Activated CD4-positive, alpha-beta T cell treated with anti-CD3 and anti-CD28 coated beads, Interleukin-2, amount 50 U/mL, for 48 hours (primary cell): ENCODE results near the gene INHBC.
A peak's percentile ranks its signal among the peaks of the same experiment; 100 is the strongest.

Experiments
- DNase-seq, 2 experiments: peaks; one replicate each; pipeline ENCODE4 v3.0.0-alpha.2; 2020

The INHBC gene

DNA sequence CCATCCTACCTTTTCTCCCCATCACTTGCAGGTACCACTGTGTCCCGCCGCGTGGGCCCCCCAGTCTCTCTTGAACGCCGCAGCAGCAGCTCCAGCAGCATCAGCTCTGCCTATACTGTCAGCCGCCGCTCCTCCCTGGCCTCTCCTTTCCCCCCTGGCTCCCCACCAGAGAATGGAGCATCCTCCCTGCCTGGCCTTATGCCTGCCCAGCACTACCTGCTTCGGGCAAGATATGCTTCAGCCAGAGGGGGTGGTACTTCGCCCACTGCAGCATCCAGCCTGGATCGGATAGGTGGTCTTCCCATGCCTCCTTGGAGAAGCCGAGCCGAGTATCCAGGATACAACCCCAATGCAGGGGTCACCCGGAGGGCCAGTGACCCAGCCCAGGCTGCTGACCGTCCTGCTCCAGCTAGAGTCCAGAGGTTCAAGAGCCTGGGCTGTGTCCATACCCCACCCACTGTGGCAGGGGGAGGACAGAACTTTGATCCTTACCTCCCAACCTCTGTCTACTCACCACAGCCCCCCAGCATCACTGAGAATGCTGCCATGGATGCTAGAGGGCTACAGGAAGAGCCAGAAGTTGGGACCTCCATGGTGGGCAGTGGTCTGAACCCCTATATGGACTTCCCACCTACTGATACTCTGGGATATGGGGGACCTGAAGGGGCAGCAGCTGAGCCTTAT is 35.8 kb downstream of the INHBC start:
- no peak for DNase-seq

DNA sequence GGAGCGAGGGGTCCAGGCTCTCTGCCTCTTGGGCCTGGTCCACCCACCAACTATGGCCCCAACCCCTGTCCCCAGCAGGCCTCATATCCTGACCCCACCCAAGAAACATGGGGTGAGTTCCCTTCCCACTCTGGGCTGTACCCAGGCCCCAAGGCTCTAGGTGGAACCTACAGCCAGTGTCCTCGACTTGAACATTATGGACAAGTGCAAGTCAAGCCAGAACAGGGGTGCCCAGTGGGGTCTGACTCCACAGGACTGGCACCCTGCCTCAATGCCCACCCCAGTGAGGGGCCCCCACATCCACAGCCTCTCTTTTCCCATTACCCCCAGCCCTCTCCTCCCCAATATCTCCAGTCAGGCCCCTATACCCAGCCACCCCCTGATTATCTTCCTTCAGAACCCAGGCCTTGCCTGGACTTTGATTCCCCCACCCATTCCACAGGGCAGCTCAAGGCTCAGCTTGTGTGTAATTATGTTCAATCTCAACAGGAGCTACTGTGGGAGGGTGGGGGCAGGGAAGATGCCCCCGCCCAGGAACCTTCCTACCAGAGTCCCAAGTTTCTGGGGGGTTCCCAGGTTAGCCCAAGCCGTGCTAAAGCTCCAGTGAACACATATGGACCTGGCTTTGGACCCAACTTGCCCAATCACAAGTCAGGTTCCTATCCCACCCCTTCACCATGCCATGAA is 36.5 kb downstream of the INHBC start:
- no peak for DNase-seq

DNA sequence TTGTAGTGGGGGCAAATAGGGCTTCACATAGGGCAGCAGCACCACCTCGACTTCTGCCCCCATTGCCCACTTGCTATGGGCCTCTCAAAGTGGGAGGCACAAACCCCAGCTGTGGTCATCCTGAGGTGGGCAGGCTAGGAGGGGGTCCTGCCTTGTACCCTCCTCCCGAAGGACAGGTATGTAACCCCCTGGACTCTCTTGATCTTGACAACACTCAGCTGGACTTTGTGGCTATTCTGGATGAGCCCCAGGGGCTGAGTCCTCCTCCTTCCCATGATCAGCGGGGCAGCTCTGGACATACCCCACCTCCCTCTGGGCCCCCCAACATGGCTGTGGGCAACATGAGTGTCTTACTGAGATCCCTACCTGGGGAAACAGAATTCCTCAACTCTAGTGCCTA is 37.1 kb downstream of the INHBC start:
- DNase-seq = no peak

DNA sequence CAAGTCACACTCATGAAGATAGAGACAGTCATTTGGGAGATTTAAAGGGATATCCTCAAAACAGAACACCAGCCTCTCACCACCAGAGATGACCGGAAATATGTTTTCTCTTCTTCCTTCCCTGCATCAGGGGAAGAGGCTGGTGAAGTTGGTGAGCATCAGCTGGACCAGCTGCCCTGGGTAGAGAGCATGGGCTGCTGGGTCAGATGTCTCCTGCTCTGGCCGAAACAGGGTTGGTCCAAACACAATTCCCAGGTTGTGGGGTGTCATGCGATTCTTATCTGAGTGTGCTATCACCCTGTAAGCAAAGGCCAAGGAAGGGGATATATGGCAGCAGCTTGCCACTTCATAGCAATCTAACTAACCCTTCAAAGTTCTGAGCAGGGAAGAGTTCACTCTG is 37.8 kb downstream of the INHBC start:
- no peak for DNase-seq

DNA sequence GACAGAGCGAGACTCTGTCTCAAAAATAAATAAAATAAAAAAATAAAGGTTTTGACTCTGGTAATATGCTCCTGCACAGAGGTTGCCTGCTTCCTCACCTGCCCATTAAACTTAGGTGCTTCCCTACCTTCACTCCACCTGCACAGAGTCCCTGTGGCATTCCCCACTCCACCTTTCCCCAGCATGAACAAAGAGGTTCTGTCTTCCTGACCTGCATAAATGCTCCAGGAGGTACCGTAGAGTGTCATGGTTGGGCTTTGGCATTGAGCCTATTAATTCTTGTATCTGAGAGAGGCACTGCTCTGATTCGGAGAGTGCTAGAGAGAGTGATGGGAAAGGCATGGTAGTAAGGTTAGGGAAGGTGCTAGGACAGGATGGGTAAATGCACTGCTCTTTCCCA is 38.8 kb downstream of the INHBC start:
- DNase-seq = no peak

DNA sequence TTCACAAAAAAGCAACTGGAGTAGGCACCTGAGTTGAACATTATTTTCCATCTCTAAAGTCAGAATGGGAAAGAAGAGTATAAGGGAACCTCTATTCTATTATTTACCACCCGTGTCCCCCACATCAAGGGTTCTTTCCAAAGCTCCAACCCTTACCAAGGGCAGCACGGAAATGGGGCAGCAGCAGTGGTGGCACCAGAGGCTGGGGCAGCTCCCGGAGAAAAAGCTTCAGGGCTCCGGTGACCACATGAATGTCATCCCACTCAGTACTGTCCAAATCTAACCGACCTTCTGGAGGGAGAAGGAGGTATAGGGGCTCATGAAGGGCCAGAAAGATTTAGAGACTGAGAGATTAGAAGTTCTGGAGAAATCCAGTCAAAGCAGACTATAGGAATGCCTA is 39.3 kb downstream of the INHBC start:
- DNase-seq = no peak

DNA sequence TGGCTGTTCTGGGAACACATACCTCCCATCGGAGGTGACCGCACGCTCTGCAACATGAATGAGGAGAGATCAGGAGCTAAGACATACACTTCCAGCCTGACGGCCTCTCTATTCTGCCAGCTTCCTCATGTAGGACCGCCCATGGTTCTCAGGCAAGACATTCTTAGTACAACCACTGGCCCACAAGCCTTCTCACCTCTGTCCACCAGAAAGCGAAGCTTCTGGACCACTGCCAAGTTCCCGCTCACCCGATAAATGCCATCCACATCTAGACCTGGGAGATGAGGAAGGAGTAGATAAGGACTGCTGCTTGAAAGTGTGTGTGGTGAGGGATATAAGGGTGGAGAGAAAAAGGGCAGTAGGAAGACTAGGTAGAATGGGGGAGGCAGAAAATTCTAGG is 39.8 kb downstream of the INHBC start:
- DNase-seq = no peak

DNA sequence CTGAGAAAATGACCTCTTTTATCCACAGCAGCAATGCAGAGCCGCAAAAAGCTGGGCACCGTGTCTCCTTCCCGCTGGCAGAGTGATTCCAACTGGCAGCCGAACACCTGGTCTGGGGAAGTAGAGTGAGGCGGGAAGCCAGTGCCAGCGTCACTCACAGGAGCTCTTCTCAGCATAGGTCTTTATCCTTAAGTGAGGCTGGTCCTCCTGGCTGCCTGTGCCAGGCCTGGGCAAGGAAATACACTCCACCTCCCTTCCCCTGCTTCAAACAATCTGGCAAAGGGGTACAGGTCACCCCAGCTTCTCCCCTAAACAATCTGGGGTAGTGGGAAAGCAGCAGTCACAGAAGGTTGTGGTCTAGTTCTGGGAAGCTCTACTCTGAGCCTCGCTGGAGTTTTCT is 40.3 kb downstream of the INHBC start:
- no peak for DNase-seq

DNA sequence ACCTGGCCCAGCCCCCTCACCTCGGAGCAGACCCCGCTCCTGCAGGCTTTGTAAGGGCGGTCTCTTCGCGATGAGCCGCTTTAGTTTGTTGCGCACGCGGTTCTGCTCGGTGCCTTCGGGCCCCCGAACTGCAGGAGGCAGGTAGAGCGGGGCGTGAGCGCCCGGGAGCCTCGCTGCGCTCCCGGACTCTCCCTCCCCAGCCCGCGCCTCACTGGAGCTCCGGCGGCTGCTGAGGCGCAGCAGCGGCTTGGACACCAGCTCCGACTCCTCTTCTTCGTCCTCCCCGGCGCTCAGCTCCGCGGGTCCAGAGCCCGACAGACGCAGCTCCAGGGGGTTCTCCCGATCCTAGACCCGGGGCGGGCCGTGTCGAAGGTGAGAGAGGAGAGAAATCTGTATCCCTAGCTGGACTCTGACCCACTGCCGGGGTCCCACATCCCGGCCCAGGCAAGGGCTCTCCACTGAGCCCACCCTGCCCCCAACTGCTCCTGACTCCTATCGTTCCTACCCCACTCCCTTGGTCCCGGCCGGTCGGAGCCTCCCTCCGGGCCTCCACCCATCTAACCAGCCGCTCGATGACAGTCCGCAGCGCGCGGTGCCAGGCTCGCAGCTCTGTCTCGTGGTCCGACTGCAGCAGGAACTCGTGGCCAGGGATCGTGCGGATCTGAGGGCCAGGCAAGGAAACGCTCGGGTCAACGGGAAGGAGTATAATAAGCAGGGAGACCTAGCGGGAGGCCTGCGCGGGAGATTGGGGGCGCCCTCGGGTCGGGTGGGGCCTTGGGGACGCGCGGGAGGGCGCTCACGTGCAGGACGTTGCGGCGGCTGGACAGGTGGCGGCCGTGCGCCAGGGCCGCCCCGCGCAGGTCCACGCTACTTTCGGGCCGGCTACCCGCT is 40.9 kb downstream of the INHBC start:
- no peak for DNase-seq

DNA sequence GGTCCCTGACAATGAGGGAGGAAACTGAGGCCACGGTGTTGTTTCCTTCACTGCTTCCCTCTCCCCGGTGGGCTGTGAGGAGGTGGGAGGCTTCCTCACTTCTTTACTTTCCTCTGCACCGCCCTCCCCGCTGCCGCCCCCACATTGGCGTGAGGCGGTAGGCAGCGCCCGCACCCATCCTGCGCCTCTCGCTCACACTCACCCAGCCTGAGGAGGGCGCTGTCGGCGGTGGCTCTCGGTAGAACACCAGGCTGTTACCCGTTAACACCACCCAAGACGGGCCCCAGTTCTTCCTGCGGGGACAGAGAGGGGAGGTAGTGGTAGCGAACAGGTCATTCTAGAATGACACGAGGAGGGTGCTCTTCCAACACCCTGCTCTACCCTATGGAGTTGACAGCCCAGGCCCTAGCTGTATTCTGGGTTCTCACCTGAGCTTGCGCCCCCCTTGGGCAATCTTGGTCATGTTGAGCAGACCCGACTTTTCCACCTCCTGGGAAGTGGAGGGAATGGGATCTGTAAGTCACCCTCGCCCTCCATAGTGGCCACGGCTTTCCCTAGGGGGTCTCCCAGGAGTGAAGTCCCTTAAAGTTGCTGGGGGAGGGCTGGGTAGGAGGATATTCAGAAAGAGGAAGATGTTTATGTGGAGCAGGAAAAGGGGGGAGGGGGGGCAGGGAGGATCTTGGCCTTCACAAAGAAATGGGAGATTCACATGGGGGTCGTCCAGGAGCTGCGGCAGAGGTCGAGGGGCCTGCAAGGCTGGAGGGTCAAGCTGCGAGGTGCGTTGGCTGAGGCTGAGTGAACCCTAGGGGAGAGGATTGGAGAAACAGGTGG is 41.8 kb downstream of the INHBC start:
- DNase-seq = peak; percentile 88 to 90

DNA sequence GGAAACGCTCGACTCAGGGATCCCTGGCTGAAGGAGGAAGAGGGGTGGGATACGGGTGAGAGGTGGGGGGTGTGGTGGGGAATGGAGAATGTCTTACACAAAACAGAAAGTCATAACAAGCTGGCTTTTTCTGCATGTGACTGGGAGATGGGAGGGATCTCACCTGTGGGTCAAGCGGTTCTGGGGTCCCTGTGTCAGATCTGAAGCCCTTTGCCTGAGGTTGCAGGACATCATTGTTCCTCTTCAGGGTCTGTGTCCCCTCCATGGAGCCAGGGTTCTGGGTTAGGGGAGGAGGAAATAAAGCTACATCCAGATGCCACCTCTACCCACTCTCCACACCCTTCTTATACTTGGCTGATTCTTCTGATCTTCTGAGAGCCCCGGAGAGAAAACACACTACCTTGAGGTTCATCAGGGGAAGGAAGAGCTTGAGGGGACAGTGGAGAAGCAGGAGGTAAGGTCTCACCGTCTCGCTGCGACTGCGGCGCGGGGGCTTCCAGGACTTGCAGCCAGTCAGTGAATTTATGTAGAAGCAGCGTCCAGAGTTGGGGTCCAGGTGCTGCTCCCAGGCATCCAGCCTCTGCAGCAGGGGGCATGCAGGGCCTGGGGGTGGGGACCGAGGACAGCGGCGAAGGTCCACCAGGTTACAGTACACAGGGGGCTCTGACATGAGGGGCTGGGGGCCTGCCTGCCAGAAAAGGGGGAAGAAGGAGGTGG is 42.6 kb downstream of the INHBC start:
- peak in 1 of 2 experiments; percentile 19 for DNase-seq

DNA sequence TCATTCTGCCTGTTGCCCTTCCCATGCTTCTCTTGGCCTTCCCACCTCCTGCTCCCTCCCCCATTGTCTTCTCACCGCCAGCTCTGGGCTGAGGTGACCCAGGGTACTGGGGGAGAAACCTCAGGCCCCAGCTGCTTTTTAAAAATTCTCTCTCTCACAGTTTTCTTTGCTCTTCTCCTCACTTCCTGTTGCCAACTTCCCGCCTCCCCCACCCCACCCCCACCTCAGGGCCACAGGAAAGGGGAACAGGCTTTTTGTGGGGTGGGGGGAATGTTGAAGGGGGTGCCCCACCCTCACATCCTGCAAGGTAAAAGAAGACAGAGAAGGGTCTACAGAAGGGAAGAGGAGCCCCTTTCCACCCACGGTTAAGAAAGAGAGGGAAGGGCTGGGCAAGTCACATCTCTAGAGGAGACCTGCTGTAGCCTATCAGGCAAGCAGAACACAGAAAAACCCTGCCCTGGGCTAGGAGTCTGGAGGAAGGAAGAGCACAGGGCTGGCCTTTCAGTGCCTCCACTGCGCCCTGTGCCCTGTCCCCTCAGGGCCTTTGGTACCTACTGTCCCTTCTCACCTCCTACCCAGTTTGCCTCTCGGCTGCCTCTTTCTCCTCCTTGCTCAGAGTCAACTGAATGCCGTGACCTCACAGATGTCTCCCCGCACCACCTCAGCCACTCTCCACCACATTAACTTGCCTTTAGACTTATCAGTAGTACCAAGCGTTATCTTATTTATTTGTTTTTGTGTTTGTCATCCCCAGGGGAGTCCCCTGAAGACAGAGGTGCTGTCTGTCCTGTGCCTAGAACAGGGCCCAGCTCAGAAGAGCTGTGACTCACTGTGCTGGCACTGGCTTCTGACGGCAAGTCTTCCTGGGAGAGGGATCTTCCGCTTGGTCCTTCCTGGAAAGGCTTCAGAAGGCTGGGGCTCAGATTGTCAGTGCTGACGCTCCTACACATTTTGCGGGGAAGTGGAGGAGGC is 43.4 kb downstream of the INHBC start:
- peak; percentile 49 to 63 for DNase-seq

DNA sequence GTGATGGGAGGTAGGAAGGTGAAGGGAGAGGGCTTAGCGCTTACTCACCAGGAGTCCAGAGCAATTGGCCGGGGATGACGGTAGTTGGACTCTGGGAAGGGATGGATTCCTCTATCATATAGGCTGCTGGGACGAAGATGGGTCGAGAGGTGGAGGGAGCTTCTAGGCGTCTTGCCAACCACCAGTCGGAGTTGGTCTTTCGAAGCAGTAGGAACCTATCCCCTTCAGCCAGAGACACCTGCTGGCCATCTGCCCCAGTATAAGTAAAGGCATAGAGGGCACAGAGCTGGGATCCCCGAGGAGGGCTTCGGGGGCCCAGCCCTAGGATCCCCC is 44.4 kb downstream of the INHBC start:
- DNase-seq = no peak

DNA sequence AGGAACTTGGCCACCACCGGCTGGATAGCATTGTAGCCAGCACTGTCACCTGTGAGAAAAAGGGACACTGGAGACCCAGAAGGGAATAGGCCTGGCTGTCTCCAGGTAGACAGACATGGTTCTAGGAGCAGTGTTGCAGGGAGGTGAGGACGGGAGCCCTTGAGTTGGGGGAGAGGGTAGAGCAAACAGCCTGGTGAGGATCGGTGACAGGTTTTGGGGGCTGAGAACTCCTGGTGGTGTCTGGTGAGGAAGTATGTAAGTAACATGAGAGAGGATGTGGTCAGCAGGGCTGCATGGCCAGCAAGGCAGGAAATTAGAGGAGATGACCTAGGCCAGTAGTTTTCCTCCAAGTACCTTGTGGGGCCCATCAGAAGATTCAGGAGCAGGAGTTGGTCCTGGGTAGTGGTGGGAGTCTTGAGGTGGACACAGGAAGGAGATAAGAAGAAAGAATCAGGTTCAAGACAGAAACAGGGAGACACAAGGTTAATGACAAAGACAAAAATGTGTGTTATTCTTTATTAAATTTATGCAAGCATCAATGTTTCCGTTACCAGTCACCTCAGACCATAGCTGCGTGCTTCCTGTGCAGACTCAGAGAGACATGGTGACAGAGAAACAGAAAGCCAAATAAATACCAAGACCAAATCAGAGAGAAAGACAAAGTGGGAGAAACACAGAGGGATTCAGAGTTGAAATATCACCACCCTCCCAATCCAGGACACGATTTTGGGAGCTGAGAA is 45.0 kb downstream of the INHBC start, which contains the start of gene ARHGAP9:
Gene ARHGAP9 (minus strand): TSS at position 491 of the 740 bp plus-strand sequence. CDS start 460 bp downstream, at position 31.
- peak; percentile 48 to 58 for DNase-seq

DNA sequence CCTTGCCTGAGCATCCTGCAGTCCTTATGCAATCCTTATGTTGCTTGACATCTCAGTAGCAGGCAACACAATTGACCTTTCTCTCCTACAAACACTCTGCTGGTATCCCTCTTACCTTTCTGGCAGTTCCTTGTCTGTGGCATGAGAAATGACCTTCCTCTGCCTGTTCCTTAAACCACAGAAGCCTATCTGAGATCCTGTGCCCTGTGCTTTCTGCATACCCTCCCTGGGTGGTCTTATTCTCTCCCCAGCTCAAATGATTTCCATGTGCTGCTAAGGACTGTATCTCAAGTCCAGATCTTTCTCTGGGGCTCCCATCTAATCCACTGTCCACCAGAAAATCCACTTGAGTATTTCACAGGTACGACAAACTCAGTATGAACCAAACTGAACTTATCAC is 47.1 kb downstream of the INHBC start:
- no peak for DNase-seq

DNA sequence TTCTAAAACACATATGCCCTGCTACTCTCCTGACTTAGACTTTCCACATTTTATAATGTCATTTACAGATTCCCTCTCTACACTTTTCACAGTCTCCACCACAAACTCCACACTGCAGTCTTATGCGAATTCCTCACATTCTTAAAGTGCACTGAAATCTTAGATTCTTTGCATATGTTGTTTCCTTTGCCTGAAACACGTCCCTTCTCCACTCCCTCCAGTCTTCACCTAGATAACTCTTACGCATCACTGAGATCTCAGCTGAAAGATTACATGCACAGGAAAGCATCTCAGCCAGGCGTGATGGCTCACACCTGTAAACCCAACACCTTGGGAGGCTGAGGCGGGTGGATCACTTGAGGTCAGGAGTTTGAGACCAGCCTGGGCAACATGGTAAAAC is 48.9 kb downstream of the INHBC start:
- no peak for DNase-seq

DNA sequence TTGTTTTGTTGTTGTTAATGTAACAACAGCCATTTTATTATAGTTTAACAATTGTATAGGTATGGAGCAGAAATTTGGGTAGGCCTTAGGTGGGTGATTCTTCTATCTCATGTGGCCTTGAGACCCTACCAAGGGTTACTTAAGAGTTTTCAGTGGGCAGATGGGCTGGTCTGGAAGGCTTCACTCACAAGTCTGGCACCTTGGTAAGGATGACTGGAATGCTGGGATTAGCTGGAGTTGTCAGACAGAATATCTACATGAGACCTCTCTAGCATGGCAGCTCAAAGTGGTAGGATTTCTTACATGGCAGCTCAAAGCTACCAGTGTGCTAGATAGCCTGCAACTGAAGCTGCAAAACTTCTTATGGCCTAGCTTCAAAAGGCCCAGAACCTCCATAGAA is 51.1 kb downstream of the INHBC start:
- no peak for DNase-seq

DNA sequence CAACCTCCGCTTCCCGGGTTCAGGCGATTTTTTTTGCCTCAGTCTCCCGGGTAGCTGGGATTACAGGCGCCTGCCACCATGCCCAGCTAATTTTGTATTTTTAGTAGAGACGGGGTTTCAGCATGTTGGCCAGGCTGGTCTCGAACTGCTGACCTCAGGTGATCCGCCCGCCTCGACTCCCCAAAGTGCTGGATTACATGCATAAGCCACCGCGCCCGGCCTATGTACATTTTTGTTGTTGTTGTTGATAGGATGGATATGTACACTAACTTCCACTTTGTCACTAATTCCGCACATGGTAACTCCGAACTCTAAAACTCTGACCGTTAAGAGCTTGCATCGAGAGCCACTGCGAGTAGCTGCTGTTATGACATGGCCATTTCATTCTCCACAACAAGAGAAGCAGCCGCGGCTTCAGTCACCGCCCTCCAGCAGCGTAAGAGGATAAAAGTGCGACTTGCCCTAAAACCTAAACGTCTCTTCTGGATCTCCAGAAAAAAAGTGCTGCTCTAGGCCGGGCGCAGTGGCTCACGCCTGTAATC is 52.5 kb downstream of the INHBC start:
- no peak for DNase-seq

DNA sequence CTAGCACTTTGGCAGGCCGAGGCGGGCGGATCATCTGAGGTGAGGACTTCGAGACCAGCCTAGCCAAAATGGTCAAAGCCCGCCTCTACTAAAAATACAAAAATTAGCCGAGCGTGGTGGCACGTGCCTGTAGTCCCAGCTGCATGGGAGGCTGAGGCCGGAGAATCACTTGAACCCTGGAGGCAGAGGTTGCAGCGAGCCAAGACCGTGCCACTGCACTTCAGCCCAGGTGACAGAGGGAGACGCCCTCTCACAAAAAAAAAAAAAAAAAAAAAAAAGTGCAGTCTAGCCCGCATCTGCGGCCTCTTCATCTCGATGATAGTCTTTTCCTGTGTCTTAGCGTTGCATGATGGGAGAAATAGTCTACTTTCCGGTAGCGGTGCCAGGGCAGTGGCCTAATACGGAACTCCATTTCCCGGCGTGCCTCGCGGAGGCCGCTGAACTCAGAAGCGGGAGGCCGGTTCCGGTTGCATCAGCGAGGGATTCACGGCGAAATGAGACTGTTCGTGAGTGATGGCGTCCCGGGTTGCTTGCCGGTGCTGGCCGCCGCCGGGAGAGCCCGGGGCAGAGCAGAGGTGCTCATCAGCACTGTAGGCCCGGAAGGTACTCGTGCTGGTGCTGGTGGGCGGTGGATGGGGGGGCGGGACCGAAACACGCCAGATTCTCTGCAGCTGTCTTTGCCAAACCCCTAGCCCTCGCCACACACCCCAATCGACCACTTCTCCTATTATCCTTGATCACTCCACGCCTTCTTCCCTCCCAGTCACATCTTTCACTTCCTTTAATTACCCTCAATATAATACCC is 53.2 kb downstream of the INHBC start, which contains the start of gene MARS1:
Gene MARS1 (plus strand): TSS at position 472 of the 805 bp plus-strand sequence. CDS start 23 bp downstream, at position 495.
- DNase-seq = peak; percentile 90 to 93
